ENCODE results near the gene MASP2.
"Not testable (repeated sequence)": the region's sequence is repeated elsewhere in the genome, so short reads cannot be mapped to it uniquely, and the experiment has no call there.

- not testable (repeated sequence) for TF ChIP-seq CTCF (IDR thresholded peaks at IDR 0.05); TAF1 (IDR thresholded peaks at IDR 0.05; ENCODE audit: borderline replicate concordance, low read depth, low read length); YY1 (IDR thresholded peaks at IDR 0.05; ENCODE audit: low read depth)
Measured at GRCh38 chr1:11051121-11051520, 4.1 kb upstream of the MASP2 start.

Measured in SK-N-SH (cell line).